Measurements from ENCODE around the gene RCE1. TPM values are rescaled to one million over a fixed set of nuclear protein-coding genes. Genes with fewer than 3 reads are reported as not detected.
A peak's percentile ranks its signal among the peaks of the same experiment; 100 is the strongest.

The RCE1 gene
- total and polyA plus RNA-seq, 7 donors = 3.1 to 13.2 (median 4.7) TPM

DNA sequence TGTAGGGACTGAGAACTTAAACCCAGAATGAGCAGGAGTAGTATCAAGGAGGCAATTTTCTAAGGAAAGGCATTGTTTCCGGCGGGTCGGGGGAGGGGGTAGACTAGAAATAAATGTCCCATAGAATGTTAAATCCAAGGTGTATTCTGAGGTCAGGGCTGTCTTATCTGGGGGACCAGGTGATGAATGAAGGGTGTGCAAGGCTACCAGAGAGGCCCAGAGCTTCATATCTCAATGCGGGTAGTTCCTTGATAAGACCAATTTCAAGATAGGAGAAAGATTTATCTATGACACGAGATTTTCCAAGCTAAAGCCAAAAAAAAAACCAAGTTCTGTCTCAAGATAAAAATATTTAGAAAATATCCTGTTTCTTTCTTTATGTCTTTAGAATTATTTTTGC is 8.3 kb upstream of the RCE1 start:
- ATAC-seq = no peak
- DNase-seq = no peak
- Histone ChIP-seq H3K9me3 (no peaks in the 10 kb centered on the region), H3K27ac (no peak overlapping the region), H3K27me3 (ENCODE audit: insufficient read depth in 3 of 3, low read length in 2 of 3) (no peaks in the 10 kb centered on the region), H3K4me3 (no peak overlapping the region), H3K4me1 (no peaks in the 10 kb centered on the region), H3K36me3 (ENCODE audit: insufficient read depth in 1 of 2, low read depth in 1 of 2) (peaks cover 0 to 5% of the 10 kb centered on the region in 2 donors)
- WGBS, 3 donors = 77 to 89% (median 82%) methylated on average over 5 of the region's 5 CpGs
- intact Hi-C loops (cut with DNase I) = loop anchor here (1.0 to 5.0 kb wide), 6 partner anchors 141 to 428 kb away; partner anchors contain the start of genes CCDC87 (in 1 of the 2) and CCS (in 1 of the 2)
- TF ChIP-seq CTCF (IDR thresholded peaks at IDR 0.05) = no peak

- no peak for ATAC-seq
- intact Hi-C loops (cut with DNase I) = loop anchor here (2.0 kb wide), 2 partner anchors 143 to 427 kb away; no protein-coding TSS in a partner anchor
- H3K4me1 ChIP-seq = no peaks in the 10 kb centered on the region
- no peak overlapping the region for H3K27ac ChIP-seq
- no peak for TF ChIP-seq CTCF (IDR thresholded peaks at IDR 0.05)
- whole genome bisulfite sequencing, 3 donors = 82 to 86% (median 85%) methylated on average over 12 of the region's 12 CpGs
- no peaks in the 10 kb centered on the region for H3K9me3 ChIP-seq
- H3K4me3 ChIP-seq = no peak overlapping the region
- peaks cover 0 to 5% of the 10 kb centered on the region in 2 donors for H3K36me3 ChIP-seq (ENCODE audit: insufficient read depth in 1 of 2, low read depth in 1 of 2)
- no peaks in the 10 kb centered on the region for H3K27me3 ChIP-seq (ENCODE audit: insufficient read depth in 3 of 3, low read length in 2 of 3)
- no peak for DNase-seq
These were observed 7.4 kb upstream of the RCE1 start for GRCh38 chr11:66835768-66836405.

DNA sequence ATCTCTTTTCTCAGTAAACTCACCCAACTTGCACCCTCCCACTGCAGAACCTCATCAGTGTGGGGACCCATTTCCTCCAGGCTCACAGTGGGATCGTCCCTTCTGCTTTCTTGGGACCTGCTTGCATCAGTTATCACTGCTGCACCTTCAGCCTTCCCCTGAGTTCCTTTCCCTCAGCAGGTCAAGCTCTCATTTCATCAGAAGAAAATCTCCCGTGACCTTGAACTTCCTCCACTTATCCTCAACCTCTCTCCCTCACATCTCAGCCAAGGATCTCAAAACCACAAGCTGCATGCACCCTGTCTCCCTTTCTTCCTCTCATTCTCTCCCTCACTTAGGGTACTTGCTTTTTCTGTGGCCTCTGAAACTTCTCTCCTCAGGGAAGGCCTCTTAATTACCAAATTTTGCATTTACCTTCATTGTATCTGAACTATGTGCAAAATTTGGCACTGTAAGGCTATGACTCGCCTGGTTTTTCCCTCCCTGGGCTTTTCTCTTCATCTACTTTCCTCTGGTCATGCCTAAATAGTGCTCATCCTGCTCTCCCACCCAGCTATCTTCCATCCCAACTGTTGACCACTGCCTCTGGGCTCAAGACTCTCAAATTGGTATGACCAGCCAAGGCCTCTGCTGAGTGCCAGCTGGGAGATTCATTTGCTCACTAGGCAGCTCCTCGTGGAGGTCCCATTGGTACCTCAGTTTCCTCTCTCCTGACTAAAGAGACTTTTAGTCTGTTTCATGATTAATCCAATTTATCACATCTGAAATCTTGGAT is 2.7 kb upstream of the RCE1 start:
- no peak overlapping the region for H3K27ac ChIP-seq
- ATAC-seq = no peak
- TF ChIP-seq CTCF (IDR thresholded peaks at IDR 0.05) = no peak
- peak in 1 of 2 donors; percentile 6 for DNase-seq
- no peak overlapping the region for H3K4me3 ChIP-seq
- H3K4me1 ChIP-seq = peaks cover 22% of the 10 kb centered on the region
- H3K9me3 ChIP-seq = no peaks in the 10 kb centered on the region
- WGBS, 3 donors = 77 to 87% (median 85%) methylated on average over 4 of the region's 4 CpGs
- no peaks in the 10 kb centered on the region for H3K27me3 ChIP-seq (ENCODE audit: insufficient read depth in 3 of 3, low read length in 2 of 3)
- intact Hi-C loops (cut with DNase I) = no loop called here
- peaks cover 4 to 15% of the 10 kb centered on the region in 2 donors for H3K36me3 ChIP-seq (ENCODE audit: insufficient read depth in 1 of 2, low read depth in 1 of 2)

- 83 to 89% (median 85%) methylated on average over 7 of the region's 7 CpGs for WGBS, 3 donors
- H3K9me3 ChIP-seq = no peaks in the 10 kb centered on the region
- H3K4me1 ChIP-seq = peaks cover 22% of the 10 kb centered on the region
- ATAC-seq (no peak), DNase-seq (no peak)
- TF ChIP-seq CTCF (IDR thresholded peaks at IDR 0.05) = no peak
- H3K36me3 ChIP-seq (ENCODE audit: insufficient read depth in 1 of 2, low read depth in 1 of 2) = peaks cover 4 to 29% of the 10 kb centered on the region in 2 donors
- no peaks in the 10 kb centered on the region for H3K27me3 ChIP-seq (ENCODE audit: insufficient read depth in 3 of 3, low read length in 2 of 3)
- H3K27ac ChIP-seq = no peak overlapping the region
- intact Hi-C loops (cut with DNase I) = loop anchor here in 1 of 2 donors (2.0 kb wide), 1 partner anchor 113 kb away; no protein-coding TSS in a partner anchor
- H3K4me3 ChIP-seq = peak overlapping the region; percentile 99
These were observed 1.4 kb upstream of the RCE1 start for GRCh38 chr11:66841861-66842260.

All from psoas muscle (tissue), 8 donors.